ENCODE measurements around the gene CARD16.
A peak's percentile ranks its signal among the peaks of the same experiment; 100 is the strongest.
"Not testable (repeated sequence)": the region's sequence is repeated elsewhere in the genome, so short reads cannot be mapped to it uniquely, and the experiment has no call there.

The CARD16 gene

GRCh38 chr11:105049481-105049880 is 4.3 kb upstream of the CARD16 start:
- DNase-seq (ENCODE audit: low read depth) = no peak

GRCh38 chr11:105046898-105047579 is 1.9 kb upstream of the CARD16 start:
- DNase-seq (ENCODE audit: low read depth) = no peak

- no peak for DNase-seq (ENCODE audit: low read depth)
Measured at GRCh38 chr11:105045676-105046296, 651 bp upstream of the CARD16 start.

- no peak for DNase-seq (ENCODE audit: low read depth)
Measured at GRCh38 chr11:105042178-105042577, 3.0 kb downstream of the CARD16 start.

- DNase-seq (ENCODE audit: low read depth) = no peak
Measured at GRCh38 chr11:105040703-105041102, 4.4 kb downstream of the CARD16 start.

GRCh38 chr11:105034813-105035620 is 10.1 kb downstream of the CARD16 start, which contains the start of gene CASP1:
Gene CASP1, minus strand, starts transcription at chr11:105035144. Its CDS starts 31 bp downstream, at chr11:105035113.
- no peak for DNase-seq (ENCODE audit: low read depth)

GRCh38 chr11:105034388-105034787 is 10.7 kb downstream of the CARD16 start:
- not testable (repeated sequence) for DNase-seq (ENCODE audit: low read depth)

GRCh38 chr11:105033781-105034180 is 11.4 kb downstream of the CARD16 start:
- no peak for DNase-seq (ENCODE audit: low read depth)

GRCh38 chr11:105033343-105033742 is 11.8 kb downstream of the CARD16 start:
- no peak for DNase-seq (ENCODE audit: low read depth)

- DNase-seq (ENCODE audit: low read depth) = no peak
Measured at GRCh38 chr11:105032495-105032894, 12.6 kb downstream of the CARD16 start.

GRCh38 chr11:105027678-105028077 is 17.5 kb downstream of the CARD16 start:
- no peak for DNase-seq (ENCODE audit: low read depth)

GRCh38 chr11:105024394-105024793 is 20.7 kb downstream of the CARD16 start:
- DNase-seq (ENCODE audit: low read depth) = no peak

GRCh38 chr11:105023003-105023402 is 22.1 kb downstream of the CARD16 start, which contains the start of gene CASP5:
Gene CASP5, minus strand, starts transcription at chr11:105023168. Its CDS starts 32 bp downstream, at chr11:105023136.
- no peak for DNase-seq (ENCODE audit: low read depth)

- no peak for DNase-seq (ENCODE audit: low read depth)
Measured at GRCh38 chr11:105022527-105022926, 22.6 kb downstream of the CARD16 start.

GRCh38 chr11:105007463-105007862 is 37.7 kb downstream of the CARD16 start:
- no peak for DNase-seq (ENCODE audit: low read depth)

GRCh38 chr11:105005451-105005845 is 39.7 kb downstream of the CARD16 start:
- no peak for DNase-seq (ENCODE audit: low read depth)

GRCh38 chr11:105004021-105004420 is 41.1 kb downstream of the CARD16 start:
- DNase-seq (ENCODE audit: low read depth) = no peak

GRCh38 chr11:105003151-105003550 is 42.0 kb downstream of the CARD16 start:
- DNase-seq (ENCODE audit: low read depth) = no peak

- peak; percentile 35 for DNase-seq (ENCODE audit: low read depth)
Measured at GRCh38 chr11:105000797-105001196, 44.3 kb downstream of the CARD16 start.

GRCh38 chr11:105000167-105000566 is 45.0 kb downstream of the CARD16 start:
- no peak for DNase-seq (ENCODE audit: low read depth)

GRCh38 chr11:104999721-105000120 is 45.4 kb downstream of the CARD16 start:
- DNase-seq (ENCODE audit: low read depth) = no peak

GRCh38 chr11:104997288-104997687 is 47.8 kb downstream of the CARD16 start:
- no peak for DNase-seq (ENCODE audit: low read depth)

- DNase-seq (ENCODE audit: low read depth) = no peak
Measured at GRCh38 chr11:104995001-104995408, 50.1 kb downstream of the CARD16 start.

Data from activated gamma-delta T cell treated with anti-CD3 and anti-CD28 coated beads, Interleukin-2, amount 50 U/mL, for 16 hours (primary cell).